Femur (tissue), 1 donor: ENCODE measurements around the gene CDRT15.
"Not testable (repeated sequence)": the region's sequence is repeated elsewhere in the genome, so short reads cannot be mapped to it uniquely, and the experiment has no call there.

ENCODE experiments used
- DNase-seq: peaks from one replicate; pipeline ENCODE4 v3.0.0-alpha.2; 2017

The CDRT15 gene

DNA sequence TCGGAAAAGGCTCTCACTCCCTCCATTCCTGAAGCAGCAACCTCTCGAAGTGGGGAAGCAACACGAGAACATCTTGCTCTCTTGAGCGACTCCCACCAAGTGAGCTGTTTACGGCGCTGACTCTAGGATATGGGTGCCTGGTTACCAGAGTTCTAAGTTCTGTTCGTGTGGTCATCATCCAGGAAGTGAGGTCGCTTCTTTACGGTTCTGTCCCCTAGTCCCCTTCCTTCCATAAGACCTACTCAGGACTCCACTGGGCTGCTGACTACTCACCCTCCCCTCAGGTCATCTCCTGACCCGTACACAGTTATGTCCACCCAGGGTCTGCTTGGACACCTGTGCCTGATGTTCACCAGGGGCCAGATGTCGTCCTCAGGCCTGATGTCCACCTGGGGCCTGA lies at the start of gene CDRT15:
CDRT15 (minus strand) TSS at position 101 of the 400 bp plus-strand sequence; CDS start at position 72, 29 bp downstream.
- DNase-seq = not testable (repeated sequence)

DNA sequence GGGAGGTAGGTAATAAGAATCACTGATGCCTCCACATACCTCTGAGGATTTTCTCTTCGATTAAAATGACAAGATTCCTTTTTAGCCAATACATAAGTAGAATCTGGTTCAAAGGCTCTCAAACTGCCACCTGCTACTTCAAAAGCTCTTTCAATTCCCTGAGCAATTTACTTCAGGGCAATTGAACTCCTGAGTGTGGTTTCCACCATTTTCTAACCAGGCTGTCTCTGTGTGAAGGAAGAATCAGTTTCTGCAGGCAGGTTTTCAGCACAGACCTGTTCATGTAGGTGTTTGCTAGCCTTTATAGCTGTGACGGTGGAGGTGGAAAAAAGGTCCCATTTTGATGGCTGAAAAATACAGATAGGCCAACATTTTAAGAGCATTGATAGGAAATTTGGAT lies 46.1 kb upstream of the CDRT15 start:
- DNase-seq = no peak

DNA sequence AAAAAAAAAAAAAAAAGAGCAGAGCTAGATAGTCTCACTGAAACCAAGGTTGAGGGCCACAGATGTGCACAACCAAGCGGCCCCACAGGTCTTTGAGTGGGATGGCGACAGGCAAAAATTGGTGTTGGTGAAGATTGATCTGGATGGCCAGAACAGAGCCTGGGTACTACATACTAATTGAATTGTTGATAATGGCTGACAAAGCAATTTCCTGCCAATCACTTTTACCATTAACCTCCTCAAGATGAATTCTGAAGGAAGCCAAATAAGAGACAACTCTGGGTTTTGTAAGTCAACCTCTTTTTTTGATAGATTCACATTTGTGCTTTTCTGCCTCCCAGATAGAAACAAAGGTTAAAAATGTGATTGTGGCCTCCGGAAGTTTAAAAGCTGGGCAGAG lies 44.9 kb upstream of the CDRT15 start:
- no peak for DNase-seq

DNA sequence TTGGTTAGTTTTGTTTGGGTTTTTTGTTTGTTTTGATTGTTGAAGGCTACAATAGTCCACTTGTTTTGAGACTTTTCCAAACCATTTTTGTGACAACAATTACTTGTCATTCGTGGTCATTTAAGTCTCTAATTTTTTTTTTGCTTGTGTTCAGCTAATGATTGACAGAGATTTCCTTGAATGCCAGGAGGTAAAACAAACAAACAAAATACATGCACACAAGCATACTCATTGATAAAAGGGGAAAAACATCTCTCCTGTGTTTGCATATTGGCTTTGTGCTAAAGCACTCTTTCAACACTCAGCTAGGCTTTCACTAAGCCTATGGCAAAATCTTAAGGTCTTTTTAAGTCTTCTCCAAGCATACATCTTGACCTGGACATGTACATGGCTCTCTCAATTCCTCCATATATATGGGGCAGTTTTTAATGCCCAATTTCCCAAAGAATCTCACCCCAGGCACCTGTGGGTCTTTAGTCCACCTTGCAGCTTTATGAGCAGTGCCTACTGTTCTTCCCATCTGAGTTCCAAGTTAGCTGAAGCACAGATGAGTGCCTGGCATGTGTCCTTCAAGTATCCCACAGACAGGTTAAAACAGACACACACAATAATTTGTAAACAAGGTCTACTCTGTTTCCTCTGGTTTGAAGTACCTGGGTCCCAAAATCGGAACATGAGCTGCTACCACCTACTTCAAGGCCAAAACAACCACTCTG lies 40.0 kb upstream of the CDRT15 start:
- no peak for DNase-seq

DNA sequence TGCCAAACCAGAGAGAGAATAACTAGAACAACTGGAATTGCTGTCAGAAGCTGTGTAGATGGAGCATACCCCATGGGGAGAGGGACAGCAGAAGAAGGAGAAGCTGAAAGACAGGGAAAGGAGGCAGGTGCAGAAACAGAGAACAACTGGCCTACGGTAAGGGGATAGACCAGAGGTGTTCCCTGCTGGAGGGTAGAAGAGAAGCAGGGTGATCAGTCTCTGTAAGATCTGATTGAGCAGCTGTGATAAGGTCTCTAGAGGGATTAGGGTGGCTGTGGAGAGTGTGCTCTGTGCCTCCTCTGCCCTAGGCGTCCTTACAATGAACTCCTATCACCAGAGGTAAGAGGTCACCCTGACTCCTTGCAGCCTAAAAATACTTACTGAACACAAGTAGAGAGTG lies 33.8 kb upstream of the CDRT15 start:
- DNase-seq = no peak

DNA sequence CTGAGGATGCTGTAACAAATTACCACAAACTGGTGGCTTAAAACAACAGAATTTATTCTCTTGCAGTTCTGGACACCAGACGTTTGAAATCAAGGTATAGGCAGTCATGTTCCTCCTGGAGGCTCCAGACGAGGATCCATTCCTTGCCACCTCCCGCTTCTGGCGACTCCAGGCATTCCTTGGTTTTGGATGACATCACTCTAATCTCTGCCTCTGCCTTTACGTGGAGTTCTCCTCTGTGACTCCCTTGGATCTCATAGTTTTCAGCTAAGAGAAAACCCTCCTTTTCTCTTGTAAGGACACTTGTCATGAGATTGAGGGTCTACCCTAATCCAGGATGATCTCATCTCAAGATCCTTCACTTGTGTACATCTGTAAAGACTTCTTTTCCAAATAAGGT lies 32.8 kb upstream of the CDRT15 start:
- DNase-seq = no peak

DNA sequence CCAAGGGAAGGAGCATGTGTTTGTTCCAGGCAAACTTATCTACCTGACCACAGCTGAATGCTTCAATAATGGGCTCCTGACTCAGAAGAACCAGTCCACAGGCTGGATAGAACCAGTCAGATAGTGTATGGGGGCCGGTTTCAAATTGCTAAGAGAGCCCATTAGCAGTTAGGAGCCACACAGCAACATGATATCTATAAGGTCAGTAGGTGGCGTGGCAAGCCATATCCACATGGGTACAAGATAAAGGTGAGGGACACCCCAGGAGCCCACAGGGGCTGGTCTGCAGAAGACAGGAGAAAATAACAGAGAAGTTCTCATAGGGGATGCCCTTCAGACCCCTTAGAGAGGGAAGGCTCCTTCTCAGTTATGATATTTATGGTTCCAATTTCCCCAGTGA lies 31.6 kb upstream of the CDRT15 start:
- DNase-seq = no peak

DNA sequence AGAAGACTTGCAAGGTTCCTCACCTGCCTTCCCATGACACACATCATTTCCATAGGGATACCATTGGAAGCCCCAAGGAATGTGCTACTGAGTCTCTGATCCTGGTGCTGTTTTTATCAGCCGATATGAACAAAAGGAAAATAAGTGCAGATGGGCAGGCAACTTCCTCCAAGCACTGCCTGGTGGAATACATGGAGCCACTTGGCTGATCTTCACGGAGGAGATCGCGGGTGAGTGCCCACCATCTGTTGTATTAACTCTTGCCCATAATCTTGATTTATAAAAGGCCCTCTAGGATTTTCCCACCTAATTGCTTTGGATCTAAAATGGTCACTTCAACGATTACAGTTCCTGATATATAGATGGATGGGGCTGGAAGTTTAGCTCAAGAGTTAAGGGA lies 24.7 kb upstream of the CDRT15 start:
- DNase-seq = no peak

DNA sequence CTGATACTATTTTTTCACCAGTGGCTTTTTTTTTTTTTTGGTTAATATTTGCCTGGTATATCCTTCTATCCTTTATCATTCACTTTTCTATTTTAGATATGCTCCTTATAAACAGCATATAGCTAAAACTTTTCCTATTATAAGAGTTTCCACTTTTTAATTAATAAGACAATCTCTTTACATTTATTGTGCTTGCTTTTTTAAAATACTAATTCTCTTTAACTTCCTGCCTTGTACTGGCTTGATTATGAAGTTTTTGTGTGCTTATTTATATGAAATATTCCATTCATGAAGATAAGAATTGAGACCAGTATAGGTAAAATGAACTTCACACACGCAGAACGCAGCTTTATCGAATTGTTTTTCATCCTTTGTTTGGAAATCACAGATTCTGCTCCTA lies 9.0 kb upstream of the CDRT15 start:
- no peak for DNase-seq

DNA sequence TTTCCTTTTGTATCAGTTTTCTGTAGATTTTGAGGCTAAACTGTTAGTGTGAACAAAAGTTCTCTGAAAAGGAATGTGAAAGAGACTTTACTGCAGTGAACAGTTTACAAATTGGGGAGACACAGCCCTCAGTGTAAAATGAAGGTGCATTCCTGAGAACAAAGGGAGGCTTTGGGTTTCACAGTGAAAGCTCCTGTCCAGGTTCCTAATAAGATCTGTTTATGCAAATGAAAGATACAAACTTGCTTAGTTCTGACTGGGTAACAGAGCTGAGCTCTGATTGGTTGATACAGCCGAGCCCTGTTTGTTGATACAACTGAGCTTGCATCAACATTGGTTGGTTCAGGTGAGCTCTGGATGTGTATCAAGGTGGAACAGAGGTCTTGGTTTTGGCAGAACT lies 8.3 kb upstream of the CDRT15 start:
- DNase-seq = no peak

DNA sequence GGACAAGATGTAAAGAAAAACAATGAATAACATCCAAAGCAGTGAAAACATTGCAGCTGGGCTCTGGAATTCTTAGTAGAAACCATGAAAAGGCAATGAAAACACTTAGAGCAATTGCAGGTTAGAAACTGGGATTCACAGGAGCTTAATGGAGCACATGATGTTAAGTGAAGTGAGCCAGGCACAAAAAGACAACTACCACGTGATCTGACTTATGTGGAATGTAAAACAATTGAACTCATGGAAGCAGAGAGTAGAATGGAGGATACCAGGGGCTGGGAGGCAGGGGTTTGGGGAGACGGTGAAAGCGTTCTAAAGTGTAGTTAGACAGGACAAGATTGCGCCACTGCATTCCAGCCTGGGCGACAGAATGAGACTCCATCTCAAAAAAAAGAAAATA lies 2.6 kb upstream of the CDRT15 start:
- not testable (repeated sequence) for DNase-seq

DNA sequence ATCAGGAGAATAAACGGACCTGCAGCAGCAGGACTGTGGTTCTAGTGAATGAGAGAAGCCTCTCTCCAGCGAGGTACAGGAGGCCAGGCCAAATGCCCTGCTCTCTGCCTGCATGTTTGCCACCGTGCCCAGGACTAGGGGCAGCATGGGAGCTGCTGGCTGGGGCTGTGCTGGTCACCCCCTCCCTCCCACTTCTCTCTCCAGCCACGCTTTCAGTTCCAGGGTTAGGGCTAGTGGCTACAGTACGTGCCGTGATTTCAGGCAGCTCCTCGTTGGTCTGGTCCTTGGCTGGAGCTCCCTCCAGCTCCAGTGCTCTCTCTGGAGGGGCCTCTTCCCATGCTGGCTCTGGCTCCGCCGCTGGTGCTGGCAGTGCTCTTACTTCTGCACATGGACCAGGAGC lies 630 bp downstream of the CDRT15 start:
- DNase-seq = not testable (repeated sequence)

DNA sequence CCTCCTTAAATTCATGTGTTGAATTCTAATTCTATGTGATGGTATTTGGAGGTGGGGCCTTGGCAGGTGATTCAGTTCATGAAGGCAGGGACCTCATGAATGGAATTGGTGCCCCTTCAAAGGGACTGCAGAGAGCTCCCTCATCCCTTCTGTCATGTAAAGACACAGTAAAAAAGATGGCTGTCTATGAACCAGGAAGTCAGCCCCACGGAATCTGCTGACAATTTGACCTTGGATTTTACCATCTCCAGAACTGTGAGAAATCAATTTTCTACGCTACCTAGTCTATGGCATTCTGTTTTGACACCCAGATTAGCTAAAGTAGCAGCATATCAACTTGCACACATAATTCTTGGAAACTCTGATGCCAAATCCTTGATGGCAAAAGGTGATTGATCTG lies 1.6 kb downstream of the CDRT15 start:
- not testable (repeated sequence) for DNase-seq

DNA sequence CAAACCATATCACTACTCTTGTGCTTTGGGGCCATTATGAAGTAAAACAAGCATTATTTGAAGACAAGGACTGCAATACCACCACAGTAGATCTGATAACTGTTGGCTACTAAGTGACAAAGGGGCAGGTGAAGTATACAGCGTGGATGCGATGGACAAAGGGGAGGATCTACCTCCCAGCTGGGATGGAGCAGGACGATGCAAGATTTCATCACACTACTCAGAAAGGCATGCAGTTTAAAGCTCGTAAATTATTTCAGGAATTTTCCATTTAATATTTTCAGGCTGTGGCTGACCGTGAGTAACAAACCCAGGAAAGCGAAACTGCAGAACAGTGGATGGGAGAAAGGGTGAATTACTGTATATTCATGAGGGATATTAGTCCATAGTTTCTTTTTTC lies 5.5 kb downstream of the CDRT15 start:
- DNase-seq = not testable (repeated sequence)

DNA sequence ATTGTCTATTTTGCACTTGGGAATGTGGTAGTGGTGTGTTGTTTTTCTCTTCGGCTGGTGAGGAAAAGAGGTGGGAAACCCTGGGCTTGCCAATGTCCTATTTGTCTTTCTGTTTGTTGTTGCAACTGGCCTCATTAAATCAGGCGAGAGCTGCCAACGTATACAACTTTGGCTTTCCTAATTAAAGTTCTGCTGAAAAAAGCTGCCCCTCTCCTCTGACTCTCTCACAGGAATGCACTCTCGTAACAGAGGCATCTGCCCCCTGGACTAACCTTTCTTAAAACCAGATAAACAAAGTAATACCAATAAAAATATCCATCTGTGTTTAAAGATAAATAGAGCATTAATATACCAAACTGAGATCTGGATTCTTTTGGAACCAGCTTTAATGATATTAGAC lies 7.8 kb downstream of the CDRT15 start:
- DNase-seq = no peak

DNA sequence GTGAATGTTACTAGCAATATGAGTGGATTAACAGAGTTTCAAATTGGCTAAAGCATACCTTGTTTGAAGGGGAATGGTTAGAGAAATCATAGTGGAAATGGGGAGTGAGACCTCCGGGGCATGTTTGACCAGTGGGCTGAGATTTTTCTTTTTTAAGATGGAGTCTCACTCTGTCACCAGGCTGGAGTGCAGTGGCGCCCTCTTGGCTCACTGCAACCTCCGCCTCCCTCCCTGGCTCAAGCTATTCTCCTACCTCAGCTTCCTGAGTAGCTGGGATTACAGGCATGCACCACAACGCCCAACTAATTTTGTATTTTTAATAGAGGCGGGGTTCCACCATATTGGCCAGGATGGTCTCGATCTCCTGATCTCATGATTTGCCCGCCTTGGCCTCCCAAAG lies 9.6 kb downstream of the CDRT15 start:
- DNase-seq = no peak

DNA sequence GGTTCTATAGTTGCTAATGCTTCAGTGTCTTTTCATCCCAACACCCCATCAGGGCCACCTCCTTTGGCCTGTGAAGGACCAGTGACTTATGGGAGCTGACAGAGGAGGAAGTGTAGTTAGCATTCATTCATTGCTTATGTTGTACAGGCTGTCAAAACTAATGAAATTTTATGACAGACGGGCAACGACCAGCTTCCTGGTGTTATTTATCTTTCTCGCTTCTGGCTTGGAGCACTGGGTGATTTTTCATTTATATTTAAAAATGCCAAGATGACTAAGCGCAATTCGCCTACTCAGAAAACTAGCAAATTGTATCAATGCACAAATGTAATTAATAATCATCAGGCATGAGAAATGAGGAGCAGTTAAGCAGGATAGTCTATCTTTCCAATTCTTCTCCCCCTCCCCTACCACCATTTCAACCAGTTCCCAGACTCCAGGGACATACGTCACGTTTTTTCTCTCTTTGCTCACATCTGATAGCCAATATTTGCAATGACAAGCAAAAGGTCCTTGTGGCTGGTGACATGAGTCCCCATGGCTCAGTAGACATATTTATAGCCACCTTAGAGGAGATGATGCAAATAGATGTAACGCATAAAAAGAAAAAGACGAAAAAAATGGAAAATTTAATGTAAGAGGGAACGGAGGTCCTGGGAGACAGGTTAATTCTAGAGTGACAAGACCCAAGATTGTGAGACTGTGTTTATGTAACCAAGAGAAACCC lies 11.2 kb downstream of the CDRT15 start:
- DNase-seq = no peak

DNA sequence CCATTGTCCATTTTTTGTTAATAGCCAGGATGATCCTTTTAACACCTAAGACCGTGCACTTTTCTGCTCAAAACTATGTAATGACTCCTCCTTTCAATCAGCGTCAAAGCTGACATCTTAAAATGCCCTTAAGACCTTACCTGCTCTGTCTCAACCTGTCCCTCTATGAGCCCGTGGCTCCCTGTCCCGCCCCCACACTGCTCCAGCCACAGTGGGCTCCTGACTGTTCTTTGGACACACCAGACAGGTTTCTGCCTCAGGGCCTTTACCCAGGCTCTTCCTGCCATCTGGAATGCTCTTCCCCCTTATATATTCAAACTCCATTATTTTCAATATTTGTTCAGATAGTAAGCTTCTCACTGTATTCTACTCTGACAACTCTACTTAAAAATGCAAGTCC lies 14.1 kb downstream of the CDRT15 start:
- DNase-seq = no peak

DNA sequence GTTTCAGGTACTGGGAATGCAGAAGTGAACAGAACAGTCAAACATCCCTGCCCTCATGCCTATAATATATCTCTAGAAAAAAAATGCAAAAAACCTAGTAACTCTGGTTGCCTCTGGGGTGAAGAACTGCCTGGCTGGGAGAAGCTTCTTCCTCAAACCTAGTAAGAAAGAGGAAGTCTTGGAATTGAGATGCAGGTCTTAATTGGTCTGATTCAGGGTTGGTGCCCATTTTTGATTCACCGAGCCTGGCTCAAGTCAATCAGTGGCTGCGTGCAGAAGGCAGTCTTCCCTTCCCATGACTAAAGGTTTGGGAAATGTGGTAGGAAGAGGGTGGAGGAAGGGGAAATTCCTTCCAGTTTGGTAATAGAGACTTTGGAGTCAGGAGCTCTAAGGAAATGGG lies 22.4 kb downstream of the CDRT15 start:
- DNase-seq = no peak

DNA sequence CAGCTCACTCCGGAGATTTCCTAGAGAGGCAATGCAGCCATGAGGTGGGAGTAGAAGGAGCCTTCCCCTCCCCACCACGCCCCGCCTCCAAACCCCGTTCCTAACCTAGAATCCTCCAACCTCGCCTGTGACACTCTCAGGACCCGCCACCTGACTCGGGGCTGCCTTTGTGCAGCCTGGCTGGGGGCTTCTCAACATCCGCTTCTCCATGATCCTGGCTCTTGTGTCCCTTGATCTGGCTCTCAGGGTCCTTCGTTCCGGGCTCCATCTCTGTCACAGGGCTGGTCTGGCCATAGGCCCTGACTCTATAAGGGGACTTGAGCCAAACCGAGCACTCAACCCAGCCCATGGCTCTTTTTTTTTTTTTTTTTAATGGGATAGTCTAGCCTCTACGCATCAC lies 24.3 kb downstream of the CDRT15 start:
- no peak for DNase-seq

DNA sequence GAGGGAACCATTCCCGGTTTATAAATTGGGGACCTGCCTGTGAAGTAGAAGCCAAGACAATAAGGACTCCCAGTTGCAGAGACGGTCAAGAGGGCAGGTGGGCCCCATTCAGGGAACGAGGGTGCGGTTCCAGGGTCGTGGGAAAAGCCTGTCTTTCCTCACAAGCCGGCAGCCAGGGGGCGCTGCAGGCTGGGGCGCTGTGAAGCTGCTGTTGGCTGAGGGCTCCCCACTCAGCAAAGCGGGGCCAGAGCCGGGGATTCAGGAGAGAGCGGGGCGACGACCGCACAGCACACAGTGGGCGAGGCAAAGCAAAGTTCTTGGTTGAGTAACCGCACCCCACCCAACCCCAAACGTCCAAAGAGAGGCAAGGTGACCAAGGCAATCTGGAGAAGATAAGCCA lies 24.9 kb downstream of the CDRT15 start:
- DNase-seq = no peak

DNA sequence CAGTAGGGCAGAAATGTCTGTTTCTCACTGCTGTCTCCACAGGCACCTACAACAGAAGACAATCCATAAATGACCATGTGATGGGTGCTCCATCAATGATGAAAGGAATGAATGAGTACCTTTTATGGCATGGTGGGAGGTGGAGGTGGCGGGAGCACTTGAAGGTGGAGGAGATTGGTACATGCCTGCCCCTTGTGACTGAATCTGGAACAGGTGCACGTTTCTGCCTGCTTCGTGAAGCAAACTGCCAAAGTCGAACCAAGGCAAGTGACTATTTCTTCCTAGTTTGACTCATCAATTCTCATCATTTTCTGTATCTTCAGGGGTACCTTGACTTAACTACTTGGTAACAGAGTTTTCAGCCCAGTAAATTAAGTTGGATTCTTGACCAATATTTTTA lies 25.4 kb downstream of the CDRT15 start:
- DNase-seq = no peak

DNA sequence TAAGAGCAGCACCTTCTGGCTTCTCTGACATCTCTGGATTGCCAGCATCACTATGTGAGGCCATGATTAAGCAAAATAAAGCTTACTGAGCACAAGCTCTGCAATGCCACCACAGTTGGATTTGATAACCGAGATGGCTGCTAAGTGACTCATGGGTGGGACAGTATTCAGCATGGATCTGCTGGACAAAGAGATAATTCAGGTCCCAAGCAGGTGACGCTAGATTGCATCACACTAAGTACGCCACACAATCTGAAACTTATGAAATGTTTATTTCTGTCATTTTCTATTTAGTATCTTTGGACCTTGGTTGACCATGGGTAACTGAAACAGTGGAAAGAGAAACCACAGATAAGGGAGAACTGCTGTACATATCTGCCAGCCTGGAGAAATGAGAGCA lies 27.4 kb downstream of the CDRT15 start:
- DNase-seq = no peak

DNA sequence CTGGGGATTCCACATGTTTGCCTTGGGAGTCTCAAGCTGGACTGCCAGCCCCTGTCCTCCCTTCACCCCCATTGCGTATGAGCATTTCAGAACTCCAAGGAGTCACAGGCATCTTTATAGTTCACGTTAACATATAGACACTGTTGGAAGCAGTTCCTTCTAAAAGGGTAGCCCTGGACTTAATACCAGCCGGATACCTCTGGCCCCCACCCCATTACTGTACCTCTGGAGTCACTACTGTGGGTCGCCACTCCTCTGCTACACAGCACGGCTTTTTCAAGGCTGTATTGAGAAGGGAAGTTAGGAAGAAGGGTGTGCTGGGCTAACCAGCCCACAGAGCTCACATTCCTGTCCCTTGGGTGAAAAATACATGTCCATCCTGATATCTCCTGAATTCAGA lies 28.9 kb downstream of the CDRT15 start:
- no peak for DNase-seq

DNA sequence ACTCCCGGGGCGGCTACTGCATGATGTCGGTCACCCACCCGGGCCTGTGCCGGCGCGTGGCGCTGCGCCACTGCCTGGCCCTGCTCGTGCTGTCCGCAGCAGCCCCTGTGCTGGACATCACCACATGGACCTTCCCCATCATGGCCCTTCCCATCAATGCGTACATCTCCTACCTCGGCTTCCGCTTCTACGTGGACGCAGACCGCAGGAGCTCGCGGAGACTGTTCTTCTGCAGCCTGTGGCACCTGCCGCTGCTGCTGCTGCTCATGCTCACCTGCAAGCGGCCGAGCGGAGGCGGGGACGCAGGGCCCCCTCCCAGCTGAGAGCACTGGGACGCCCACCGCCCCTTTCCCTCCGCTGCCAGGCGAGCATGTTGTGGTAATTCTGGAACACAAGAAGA lies 29.8 kb downstream of the CDRT15 start:
- no peak for DNase-seq
